KOPT-K1 (cell line): Measurements from ENCODE around the gene KRTAP29-1.

Source experiments
- H3K27ac ChIP-seq: fragments of 200-600 bp; sonication (generic); 2 replicates; pipeline ENCODE4 v1.5.1; 2016; ENCODE audit warnings: antibody characterized with exemption, mild to moderate bottlenecking, low read depth, low read length; ENCODE audit not compliant: poor library complexity, severe bottlenecking
- H3K36me3 ChIP-seq: fragments of 200-600 bp; sonication (generic); 2 replicates; pipeline ENCODE4 v1.5.1; 2017; ENCODE audit warnings: antibody characterized with exemption, mild to moderate bottlenecking, low read length, moderate library complexity; ENCODE audit not compliant: insufficient read depth
- H3K9me3 ChIP-seq: fragments of 200-600 bp; sonication (generic); 2 replicates; pipeline ENCODE4 v1.5.1; 2017; ENCODE audit warnings: antibody characterized with exemption, low read length, mild to moderate bottlenecking; ENCODE audit not compliant: insufficient read depth, poor library complexity, severe bottlenecking

KRTAP29-1 gene

GRCh38 chr17:41334385-41335305 lies 32.0 kb upstream of the KRTAP29-1 start:
- H3K27ac ChIP-seq = no peak overlapping the region

GRCh38 chr17:41333836-41334235 lies 31.2 kb upstream of the KRTAP29-1 start:
- no peaks in the 10 kb centered on the region for H3K9me3 ChIP-seq
- no peaks in the 10 kb centered on the region for H3K36me3 ChIP-seq
- H3K27ac ChIP-seq = no peak overlapping the region

More at GRCh38 chr17:41334385-41335305, 32.0 kb upstream of the KRTAP29-1 start:
- Histone ChIP-seq H3K36me3 (no peaks in the 10 kb centered on the region), H3K9me3 (no peaks in the 10 kb centered on the region)

GRCh38 chr17:41333098-41333497 lies 30.4 kb upstream of the KRTAP29-1 start:
- Histone ChIP-seq H3K9me3 (no peaks in the 10 kb centered on the region), H3K27ac (no peak overlapping the region), H3K36me3 (no peaks in the 10 kb centered on the region)

- no peaks in the 10 kb centered on the region for H3K9me3 ChIP-seq
- no peak overlapping the region for H3K27ac ChIP-seq
- no peaks in the 10 kb centered on the region for H3K36me3 ChIP-seq
These were observed 29.6 kb upstream of the KRTAP29-1 start for GRCh38 chr17:41332239-41332638.

GRCh38 chr17:41331606-41332005 lies 29.0 kb upstream of the KRTAP29-1 start:
- Histone ChIP-seq H3K9me3 (no peaks in the 10 kb centered on the region), H3K36me3 (no peaks in the 10 kb centered on the region), H3K27ac (no peak overlapping the region)

- no peak overlapping the region for H3K27ac ChIP-seq
- no peaks in the 10 kb centered on the region for H3K36me3 ChIP-seq
- no peaks in the 10 kb centered on the region for H3K9me3 ChIP-seq
These were observed 26.8 kb upstream of the KRTAP29-1 start for GRCh38 chr17:41329279-41329948.

GRCh38 chr17:41328207-41328606 lies 25.6 kb upstream of the KRTAP29-1 start:
- Histone ChIP-seq H3K36me3 (no peaks in the 10 kb centered on the region), H3K27ac (no peak overlapping the region), H3K9me3 (no peaks in the 10 kb centered on the region)

GRCh38 chr17:41327411-41328120 lies 24.9 kb upstream of the KRTAP29-1 start:
- Histone ChIP-seq H3K27ac (no peak overlapping the region), H3K36me3 (no peaks in the 10 kb centered on the region), H3K9me3 (no peaks in the 10 kb centered on the region)

GRCh38 chr17:41326173-41327145 lies 23.8 kb upstream of the KRTAP29-1 start:
- no peak overlapping the region for H3K27ac ChIP-seq
- H3K36me3 ChIP-seq = no peaks in the 10 kb centered on the region
- no peaks in the 10 kb centered on the region for H3K9me3 ChIP-seq

- Histone ChIP-seq H3K36me3 (no peaks in the 10 kb centered on the region), H3K9me3 (peaks cover 2% of the 10 kb centered on the region), H3K27ac (no peak overlapping the region)
These were observed 23.0 kb upstream of the KRTAP29-1 start for GRCh38 chr17:41325611-41326010.

GRCh38 chr17:41325126-41325525 lies 22.5 kb upstream of the KRTAP29-1 start:
- Histone ChIP-seq H3K27ac (no peak overlapping the region), H3K36me3 (no peaks in the 10 kb centered on the region), H3K9me3 (peaks cover 7% of the 10 kb centered on the region)

- Histone ChIP-seq H3K27ac (no peak overlapping the region), H3K36me3 (no peaks in the 10 kb centered on the region), H3K9me3 (peaks cover 13% of the 10 kb centered on the region)
These were observed 21.8 kb upstream of the KRTAP29-1 start for GRCh38 chr17:41324180-41325075.
